Measurements from ENCODE around the gene PDE4B.

GRCh38 chr1:66182551-66183178, 390.0 kb downstream of the PDE4B start:
- TF ChIP-seq CTCF (conservative IDR thresholded peaks at IDR 0.05; ENCODE audit: low read depth, low read length) (no peak), EZH2 (IDR thresholded peaks at IDR 0.05; ENCODE audit: low read length, unreplicated experiment) (no peak), EZH2phosphoT487 (IDR thresholded peaks at IDR 0.05; ENCODE audit: borderline replicate concordance, low read length) (no peak)

Data from PC-3 (cell line).